Panc1 (cell line): ENCODE results near the gene TMEM101. TPM values are rescaled to one million over a fixed set of nuclear protein-coding genes. Genes with fewer than 3 reads are reported as not detected.
"Not testable (repeated sequence)": the region's sequence is repeated elsewhere in the genome, so short reads cannot be mapped to it uniquely, and the experiment has no call there.

Experiments
- ATAC-seq: fragments of 200-7000 bp; cut with Tn5 transposase; 2 replicates; pipeline ENCODE4 v1.9.1; 2020; ENCODE audit warnings: mild to moderate bottlenecking, moderate library complexity
- BruUV-seq: library from RNA; stranded (reverse); fragments of 400-500 nt; replicated peaks from 2 replicates; lab custom pipeline; 2021; lab: Mats Ljungman, UMichigan
- CTCF ChIA-PET: fragments of 300-600 bp; sonication (Branson Sonifier 250); formaldehyde crosslinking; loops from one replicate; lab custom pipeline; 2022; ENCODE audit warnings: antibody characterized with exemption; lab: Charles Lee
- POLR2A ChIA-PET: fragments of 300-600 bp; sonication (Branson Sonifier 250); formaldehyde crosslinking; loops from one replicate; lab custom pipeline; 2022; ENCODE audit warnings: antibody characterized with exemption; lab: Charles Lee
- DNase-seq: peaks from one replicate; pipeline ENCODE4 v3.0.0-alpha.2; 2010; ENCODE audit warnings: low read depth, low spot score
- H3K27ac ChIP-seq: 2 replicates; pipeline ENCODE4 v1.5.1; 2011; ENCODE audit warnings: mild to moderate bottlenecking, low read length, inconsistent platforms
- H3K27me3 ChIP-seq: fragments of 200-500 bp; sonication (Bioruptor generic); 2 replicates; pipeline ENCODE4 v1.6.0; 2014; ENCODE audit warnings: low read length, inconsistent platforms; ENCODE audit not compliant: control insufficient read depth, insufficient read depth
- H3K36me3 ChIP-seq: fragments of 200-500 bp; sonication (Bioruptor generic); 2 replicates; pipeline ENCODE4 v1.5.1; 2014; ENCODE audit warnings: inconsistent platforms, mild to moderate bottlenecking, low read length, moderate library complexity; ENCODE audit not compliant: control insufficient read depth, insufficient read depth
- H3K4me1 ChIP-seq: 2 replicates; pipeline ENCODE4 v1.5.1; 2011; ENCODE audit warnings: inconsistent platforms, mild to moderate bottlenecking, low read length, moderate library complexity; ENCODE audit not compliant: control insufficient read depth, insufficient read depth
- H3K4me3 ChIP-seq, 2 experiments: 2 replicates each; pipeline ENCODE4 v1.5.1; 2011 to 2012; ENCODE audit warnings: low read depth in 2 of 2, low read length in 2 of 2, mild to moderate bottlenecking in 2 of 2, inconsistent platforms in 1 of 2, moderate library complexity in 1 of 2
- H3K9me3 ChIP-seq: fragments of 200-500 bp; sonication (Bioruptor generic); 2 replicates; pipeline ENCODE4 v1.5.1; 2014; ENCODE audit warnings: low read depth, mild to moderate bottlenecking, inconsistent platforms, low read length, moderate library complexity; ENCODE audit not compliant: control insufficient read depth, insufficient read depth
- POLR2AphosphoS5 ChIP-seq: IDR thresholded peaks from 2 replicates; pipeline ENCODE4 v1.6.1; 2012; ENCODE audit warnings: mild to moderate bottlenecking, low read depth, low read length, moderate library complexity
- SIN3A ChIP-seq: IDR thresholded peaks from 2 replicates; pipeline ENCODE4 v1.6.1; 2012; ENCODE audit warnings: low read depth, mild to moderate bottlenecking, low read length, moderate library complexity, borderline replicate concordance; ENCODE audit not compliant: insufficient read depth
- TCF7L2 ChIP-seq: IDR thresholded peaks from 2 replicates; pipeline ENCODE4 v1.6.1; 2011; ENCODE audit warnings: mild to moderate bottlenecking, low read depth, low read length, inconsistent platforms
- in situ Hi-C: cut with HindIII; loops from 2 replicates; pipeline ENCODE4 v1.10.0; 2016; ENCODE audit warnings: low sequenced_read_pairs, low pct_unique_long_range_greater_than_20kb
- intact Hi-C: fragments of 100-400 bp; cut with micrococcal nuclease; formaldehyde crosslinking; loops from one replicate; pipeline ENCODE4 v1.10.0; 2022; ENCODE audit not compliant: unreplicated experiment
- total RNA-seq: library from RNA; stranded (reverse); gene quantifications from one replicate; pipeline ENCODE4 v1.2.1, GENCODE V29; 2021; ENCODE audit not compliant: unreplicated experiment
- TF ChIP-seq, protein P1 (sequence below): fragments of 450-650 bp; IDR thresholded peaks from 2 replicates; pipeline ENCODE4 v1.5.1; 2017; ENCODE audit warnings: mild to moderate bottlenecking
- TF ChIP-seq, protein P2 (sequence below), 2 experiments: IDR thresholded peaks; 2 replicates each; pipeline ENCODE4 v1.6.1; 2011 to 2012; ENCODE audit warnings: low read depth in 2 of 2, control low read depth in 1 of 2, low read length in 1 of 2, mild to moderate bottlenecking in 1 of 2, moderate library complexity in 1 of 2; ENCODE audit not compliant: insufficient read depth in 1 of 2

The TMEM101 gene
- total RNA-seq, 1 experiment from 2014 or later, result 32.8 TPM

DNA sequence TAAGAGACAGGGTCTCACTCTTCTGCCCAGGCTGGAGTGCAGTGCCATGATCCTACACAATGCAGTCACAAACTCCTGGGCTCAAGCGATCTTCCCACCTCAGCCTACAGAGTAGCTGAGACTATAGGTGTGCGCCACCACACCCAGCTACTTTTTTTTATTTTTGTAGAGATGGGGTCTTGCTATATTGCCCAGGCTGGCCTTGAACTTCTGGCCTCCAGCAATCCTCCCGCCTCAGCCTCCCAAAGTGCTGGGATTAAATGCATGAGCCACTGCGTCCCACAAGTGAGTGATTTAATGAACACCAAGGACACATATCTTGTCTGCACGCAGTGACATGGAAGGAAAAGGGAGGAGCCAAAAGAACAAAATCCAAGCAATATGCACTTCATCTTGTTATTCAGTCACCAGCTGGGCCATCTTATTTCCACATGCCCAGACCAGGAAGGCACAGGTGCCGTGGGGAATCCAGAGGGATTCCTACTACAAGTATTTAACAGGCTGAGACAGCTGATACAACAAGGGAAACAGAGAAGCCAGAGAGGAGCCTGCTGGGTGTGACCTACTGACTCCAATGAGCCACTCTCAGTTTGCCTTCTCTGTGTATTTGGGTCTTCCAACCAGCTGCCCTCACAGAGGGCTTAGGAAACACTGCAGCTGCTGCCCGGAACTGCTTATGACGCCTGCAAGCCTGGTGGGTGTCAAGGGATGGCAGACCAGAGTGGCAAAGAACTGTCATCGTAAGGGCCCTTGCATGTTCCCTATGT, 34.7 kb upstream of the TMEM101 start:
- in situ Hi-C loops, result no loop called here
- H3K4me3 ChIP-seq, result no peak overlapping the region
- ATAC-seq (no peak), DNase-seq (no peak)
- H3K9me3 ChIP-seq, result no peaks in the 10 kb centered on the region
- H3K4me1 ChIP-seq, result no peaks in the 10 kb centered on the region
- TF ChIP-seq POLR2AphosphoS5 (no peak), TCF7L2 (no peak), SIN3A (no peak)
- TF ChIP-seq, protein P1, sequence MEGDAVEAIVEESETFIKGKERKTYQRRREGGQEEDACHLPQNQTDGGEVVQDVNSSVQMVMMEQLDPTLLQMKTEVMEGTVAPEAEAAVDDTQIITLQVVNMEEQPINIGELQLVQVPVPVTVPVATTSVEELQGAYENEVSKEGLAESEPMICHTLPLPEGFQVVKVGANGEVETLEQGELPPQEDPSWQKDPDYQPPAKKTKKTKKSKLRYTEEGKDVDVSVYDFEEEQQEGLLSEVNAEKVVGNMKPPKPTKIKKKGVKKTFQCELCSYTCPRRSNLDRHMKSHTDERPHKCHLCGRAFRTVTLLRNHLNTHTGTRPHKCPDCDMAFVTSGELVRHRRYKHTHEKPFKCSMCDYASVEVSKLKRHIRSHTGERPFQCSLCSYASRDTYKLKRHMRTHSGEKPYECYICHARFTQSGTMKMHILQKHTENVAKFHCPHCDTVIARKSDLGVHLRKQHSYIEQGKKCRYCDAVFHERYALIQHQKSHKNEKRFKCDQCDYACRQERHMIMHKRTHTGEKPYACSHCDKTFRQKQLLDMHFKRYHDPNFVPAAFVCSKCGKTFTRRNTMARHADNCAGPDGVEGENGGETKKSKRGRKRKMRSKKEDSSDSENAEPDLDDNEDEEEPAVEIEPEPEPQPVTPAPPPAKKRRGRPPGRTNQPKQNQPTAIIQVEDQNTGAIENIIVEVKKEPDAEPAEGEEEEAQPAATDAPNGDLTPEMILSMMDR, result no peak
- TF ChIP-seq, protein P2, sequence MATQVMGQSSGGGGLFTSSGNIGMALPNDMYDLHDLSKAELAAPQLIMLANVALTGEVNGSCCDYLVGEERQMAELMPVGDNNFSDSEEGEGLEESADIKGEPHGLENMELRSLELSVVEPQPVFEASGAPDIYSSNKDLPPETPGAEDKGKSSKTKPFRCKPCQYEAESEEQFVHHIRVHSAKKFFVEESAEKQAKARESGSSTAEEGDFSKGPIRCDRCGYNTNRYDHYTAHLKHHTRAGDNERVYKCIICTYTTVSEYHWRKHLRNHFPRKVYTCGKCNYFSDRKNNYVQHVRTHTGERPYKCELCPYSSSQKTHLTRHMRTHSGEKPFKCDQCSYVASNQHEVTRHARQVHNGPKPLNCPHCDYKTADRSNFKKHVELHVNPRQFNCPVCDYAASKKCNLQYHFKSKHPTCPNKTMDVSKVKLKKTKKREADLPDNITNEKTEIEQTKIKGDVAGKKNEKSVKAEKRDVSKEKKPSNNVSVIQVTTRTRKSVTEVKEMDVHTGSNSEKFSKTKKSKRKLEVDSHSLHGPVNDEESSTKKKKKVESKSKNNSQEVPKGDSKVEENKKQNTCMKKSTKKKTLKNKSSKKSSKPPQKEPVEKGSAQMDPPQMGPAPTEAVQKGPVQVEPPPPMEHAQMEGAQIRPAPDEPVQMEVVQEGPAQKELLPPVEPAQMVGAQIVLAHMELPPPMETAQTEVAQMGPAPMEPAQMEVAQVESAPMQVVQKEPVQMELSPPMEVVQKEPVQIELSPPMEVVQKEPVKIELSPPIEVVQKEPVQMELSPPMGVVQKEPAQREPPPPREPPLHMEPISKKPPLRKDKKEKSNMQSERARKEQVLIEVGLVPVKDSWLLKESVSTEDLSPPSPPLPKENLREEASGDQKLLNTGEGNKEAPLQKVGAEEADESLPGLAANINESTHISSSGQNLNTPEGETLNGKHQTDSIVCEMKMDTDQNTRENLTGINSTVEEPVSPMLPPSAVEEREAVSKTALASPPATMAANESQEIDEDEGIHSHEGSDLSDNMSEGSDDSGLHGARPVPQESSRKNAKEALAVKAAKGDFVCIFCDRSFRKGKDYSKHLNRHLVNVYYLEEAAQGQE (IDR thresholded peaks at IDR 0.05; ENCODE audit: insufficient read depth in 1 of 2, low read depth in 2 of 2, low read length in 1 of 2), result no peak
- peaks cover 4% of the 10 kb centered on the region; the same call in 1 of the 2 replicates for H3K36me3 ChIP-seq
- BruUV-seq, result TSS peak; percentile 48
- no peak overlapping the region for H3K27ac ChIP-seq
- CTCF ChIA-PET, result no interaction called here
- H3K27me3 ChIP-seq, result no peaks in the 10 kb centered on the region
- POLR2A ChIA-PET, result interaction anchor here (0.6 kb wide), 1 partner anchor 59 kb away, joined by 8 read pairs; no protein-coding TSS in a partner anchor
- intact Hi-C loops, result no loop called here

DNA sequence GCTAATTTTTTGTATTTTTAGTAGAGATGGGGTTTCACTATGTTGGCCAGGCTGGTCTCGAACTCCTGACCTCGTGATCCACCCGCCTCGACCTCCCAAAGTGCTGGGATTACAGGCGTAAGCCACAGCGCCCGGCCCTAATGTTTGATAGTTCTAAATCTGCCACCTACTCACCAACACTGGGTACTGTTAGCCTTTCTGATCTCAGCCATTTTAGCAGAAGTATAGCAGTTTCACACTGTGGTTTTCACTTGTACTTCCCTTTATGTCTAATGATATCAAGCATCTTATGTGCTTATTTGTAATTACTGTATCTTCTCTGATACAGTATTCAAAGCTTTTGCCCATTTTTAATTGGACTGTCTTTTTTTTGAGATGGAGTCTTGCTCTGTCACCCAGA, 32.1 kb upstream of the TMEM101 start:
- POLR2A ChIA-PET, in situ Hi-C loops, BruUV-seq, H3K36me3 ChIP-seq, CTCF ChIA-PET, H3K4me3 ChIP-seq, H3K27me3 ChIP-seq, ATAC-seq, H3K27ac ChIP-seq, DNase-seq, intact Hi-C loops, H3K9me3 ChIP-seq, H3K4me1 ChIP-seq: not testable (repeated sequence)

DNA sequence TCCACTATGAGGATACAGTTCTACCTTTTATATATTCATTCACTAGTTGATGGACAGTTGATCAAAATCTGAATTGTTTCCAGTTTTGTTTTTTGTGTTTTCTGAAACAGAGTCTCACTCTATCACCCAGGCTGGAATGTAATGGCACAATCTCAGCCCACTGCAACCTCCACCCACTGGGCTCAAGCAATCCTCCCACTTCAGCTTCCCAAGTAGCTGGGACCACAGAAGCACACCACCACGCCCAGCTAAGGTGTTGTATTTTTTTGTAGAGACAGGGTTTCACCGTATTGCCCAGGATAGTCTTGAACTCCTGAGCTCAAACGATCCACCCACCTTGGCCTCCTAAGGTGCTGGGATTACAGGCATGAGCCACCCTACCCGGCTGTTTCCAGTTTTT, 30.7 kb upstream of the TMEM101 start:
- H3K4me1 ChIP-seq, result no peaks in the 10 kb centered on the region
- no TSS peak for BruUV-seq
- intact Hi-C loops (no loop called here), in situ Hi-C loops (no loop called here)
- no peak for TF ChIP-seq TCF7L2
- TF ChIP-seq, protein P1, result no peak
- TF ChIP-seq SIN3A, result no peak
- TF ChIP-seq, protein P2 (IDR thresholded peaks at IDR 0.05; ENCODE audit: insufficient read depth in 1 of 2, low read depth in 2 of 2, low read length in 1 of 2), result no peak
- no peak for TF ChIP-seq POLR2AphosphoS5
- ATAC-seq (no peak), DNase-seq (no peak)
- POLR2A ChIA-PET, result no interaction called here
- no peaks in the 10 kb centered on the region for H3K27me3 ChIP-seq
- H3K27ac ChIP-seq, result no peak overlapping the region
- 0 out of 2 replicates have a peak, but pooled peaks cover 2% of the 10 kb centered on the region for H3K36me3 ChIP-seq
- H3K4me3 ChIP-seq, result no peak overlapping the region
- no peaks in the 10 kb centered on the region for H3K9me3 ChIP-seq
- CTCF ChIA-PET, result interaction anchor here (0.7 kb wide), 2 partner anchors 41 to 101 kb away, joined by 7 to 8 read pairs; no protein-coding TSS in a partner anchor
